ENCODE results near the gene CTIF.

GRCh38 chr18:48564139-48564538 is 25.3 kb downstream of the CTIF start:
- no peak for TF ChIP-seq CTCF (IDR thresholded peaks at IDR 0.05; ENCODE audit: low read length)
- no peak for TF ChIP-seq EZH2 (optimal IDR thresholded peaks at IDR 0.05; ENCODE audit: low read depth, low read length)
- TF ChIP-seq EZH2phosphoT487 (IDR thresholded peaks at IDR 0.05; ENCODE audit: low read length), result no peak

Data from MM.1S (cell line).